Muscle of back (tissue), 11 donors: Measurements from ENCODE around the gene GMEB2. TPM values are rescaled to one million over a fixed set of nuclear protein-coding genes. Genes with fewer than 3 reads are reported as not detected.
A peak's percentile ranks its signal among the peaks of the same experiment; 100 is the strongest.
"Not testable (repeated sequence)": the region's sequence is repeated elsewhere in the genome, so short reads cannot be mapped to it uniquely, and the experiment has no call there.

Experiments
- DNase-seq, 3 donors: peaks; one replicate each; pipeline versions ENCODE4 v3.0.0 to v3.0.0-alpha.2; 2013
- polyA plus RNA-seq, 10 donors: library from polyadenylated mRNA; unstranded; fragments of 120-200 nt; gene quantifications; one replicate each; pipeline ENCODE4 v1.2.1, GENCODE V29; 2013; ENCODE audit not compliant: insufficient read length in 10 of 10

The GMEB2 gene
- polyA plus RNA-seq, 10 donors = 5.3 to 9.3 (median 7.3) TPM

DNA sequence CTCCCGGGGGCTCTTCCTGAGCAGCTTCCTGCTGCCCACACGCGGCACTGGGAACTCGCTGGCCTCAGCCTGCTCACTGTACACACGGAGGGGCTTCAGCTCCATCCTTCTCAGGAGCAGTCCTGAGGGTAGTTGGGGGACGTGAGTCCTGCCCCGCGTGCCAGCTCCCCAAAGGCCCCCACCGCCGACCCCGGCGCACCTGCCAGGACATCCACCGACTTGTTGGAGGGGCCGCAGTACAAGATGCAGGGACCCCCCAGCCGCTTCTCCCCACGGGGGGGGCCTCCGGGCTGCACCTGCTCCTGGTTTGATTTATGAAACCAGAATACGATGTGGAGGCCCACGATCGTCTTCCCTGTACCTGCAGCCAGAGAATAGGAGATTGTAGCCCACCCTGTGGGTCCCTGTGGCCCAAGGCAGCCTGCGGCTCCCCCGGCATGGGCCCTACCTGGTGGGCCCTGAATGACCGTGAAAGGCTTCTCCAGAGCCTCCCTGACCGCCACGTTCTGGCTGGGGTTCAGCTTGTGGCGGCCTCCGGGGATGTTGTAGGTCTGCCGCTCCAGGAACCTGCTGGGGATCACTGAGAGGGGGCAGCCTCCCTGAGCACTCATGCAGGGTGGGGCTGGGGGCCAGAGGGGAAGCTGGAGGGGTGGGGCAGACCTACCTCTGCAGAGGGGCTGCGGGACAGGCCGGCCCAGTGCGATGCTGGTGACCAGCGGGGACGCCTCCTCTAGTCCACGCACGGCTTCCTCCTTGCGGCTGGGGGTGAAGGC lies 65.1 kb downstream of the GMEB2 start:
- no peak for DNase-seq

DNA sequence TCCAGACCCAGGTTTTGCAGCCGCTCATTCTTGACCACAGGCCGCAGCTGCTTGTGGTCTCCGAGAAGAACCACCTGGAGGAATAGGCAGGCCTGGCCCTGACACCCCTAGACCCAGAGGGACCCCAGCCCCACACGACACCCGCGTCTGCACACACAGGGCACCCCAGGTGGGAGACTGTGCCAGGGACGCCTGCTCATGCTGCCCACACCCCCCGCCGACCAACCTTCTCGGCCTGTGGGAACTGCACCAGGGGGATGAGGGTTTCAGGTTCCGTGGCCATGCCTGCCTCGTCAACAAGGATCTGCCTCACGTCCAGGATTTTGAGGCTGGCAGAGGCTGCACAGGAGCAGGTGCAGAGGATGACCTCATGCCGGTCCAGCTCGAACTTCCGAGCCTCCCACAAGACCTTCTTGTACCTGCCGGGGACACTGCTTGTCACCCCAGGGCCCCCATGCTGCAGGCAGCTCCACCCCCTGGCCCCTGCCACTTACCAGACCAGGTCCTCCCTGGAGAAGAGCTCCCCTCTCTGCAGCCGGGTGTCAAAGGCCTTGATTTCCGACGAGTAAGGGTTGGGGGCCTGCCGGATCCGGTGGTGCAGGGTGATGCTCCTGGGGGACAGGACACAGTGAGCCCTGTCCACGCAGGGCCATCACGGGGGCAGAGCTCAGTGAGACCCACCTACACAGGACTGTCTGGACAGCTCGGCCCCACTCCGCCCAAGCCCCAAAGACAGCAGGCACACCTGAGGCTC lies 65.9 kb downstream of the GMEB2 start:
- DNase-seq = no peak

DNA sequence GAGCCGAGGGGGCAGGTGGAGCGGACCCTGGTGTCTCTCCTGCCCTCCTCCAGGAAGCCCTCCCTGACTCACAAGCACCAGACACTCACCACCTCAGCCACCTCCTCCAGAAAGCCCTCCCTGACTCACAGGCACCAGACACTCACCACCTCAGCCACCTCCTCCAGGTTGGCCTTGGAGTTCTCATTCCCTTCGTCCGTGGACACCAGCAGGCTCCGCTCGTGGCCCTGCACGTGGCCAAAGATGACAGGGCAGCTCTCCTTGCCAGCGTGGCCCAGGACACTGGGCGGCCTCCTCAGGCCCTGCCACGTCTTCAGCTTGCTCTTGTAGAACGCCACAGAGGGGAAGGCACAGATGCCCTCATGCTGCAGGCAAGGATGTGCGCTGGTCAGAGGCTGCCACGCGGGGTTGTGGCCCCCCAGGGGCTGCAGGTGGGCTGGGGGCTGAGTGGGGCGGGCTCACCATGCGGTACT lies 66.5 kb downstream of the GMEB2 start:
- DNase-seq = no peak

DNA sequence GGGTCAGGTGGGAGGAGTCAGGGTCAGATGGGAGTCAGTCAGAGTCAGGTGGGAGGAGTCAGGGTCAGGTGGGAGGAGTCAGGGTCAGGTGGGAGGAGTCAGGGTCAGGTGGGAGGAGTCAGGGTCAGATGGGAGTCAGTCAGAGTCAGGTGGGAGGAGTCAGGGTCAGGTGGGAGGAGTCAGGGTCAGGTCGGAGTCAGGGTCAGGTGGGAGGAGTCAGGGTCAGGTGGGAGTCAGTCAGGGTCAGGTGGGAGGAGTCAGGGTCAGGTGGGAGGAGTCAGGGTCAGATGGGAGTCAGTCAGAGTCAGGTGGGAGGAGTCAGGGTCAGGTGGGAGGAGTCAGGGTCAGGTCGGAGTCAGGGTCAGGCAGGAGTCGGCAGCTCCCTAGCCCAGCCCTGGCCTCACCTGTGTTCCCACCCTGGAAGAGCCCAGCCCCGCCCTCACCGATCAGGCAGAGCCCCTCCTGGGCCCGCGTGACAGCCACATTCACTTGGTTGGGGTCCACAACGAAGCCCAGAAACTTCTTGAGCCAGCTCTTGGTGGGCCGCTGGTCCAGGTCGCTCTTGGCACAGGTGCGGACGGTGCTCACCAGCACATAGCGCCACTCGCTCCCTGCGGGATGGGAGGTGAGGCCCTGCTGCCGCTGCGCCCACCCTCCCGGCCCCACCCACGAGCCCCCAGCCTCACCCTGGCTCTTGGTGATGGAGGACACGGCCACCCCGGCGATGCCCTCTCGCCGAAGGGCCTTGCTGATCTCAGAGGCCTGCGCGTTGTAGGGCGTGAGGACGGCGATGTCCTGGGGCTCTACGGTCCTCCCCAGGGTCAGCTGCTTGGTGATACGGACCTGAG lies 67.2 kb downstream of the GMEB2 start:
- DNase-seq = not testable (repeated sequence)

DNA sequence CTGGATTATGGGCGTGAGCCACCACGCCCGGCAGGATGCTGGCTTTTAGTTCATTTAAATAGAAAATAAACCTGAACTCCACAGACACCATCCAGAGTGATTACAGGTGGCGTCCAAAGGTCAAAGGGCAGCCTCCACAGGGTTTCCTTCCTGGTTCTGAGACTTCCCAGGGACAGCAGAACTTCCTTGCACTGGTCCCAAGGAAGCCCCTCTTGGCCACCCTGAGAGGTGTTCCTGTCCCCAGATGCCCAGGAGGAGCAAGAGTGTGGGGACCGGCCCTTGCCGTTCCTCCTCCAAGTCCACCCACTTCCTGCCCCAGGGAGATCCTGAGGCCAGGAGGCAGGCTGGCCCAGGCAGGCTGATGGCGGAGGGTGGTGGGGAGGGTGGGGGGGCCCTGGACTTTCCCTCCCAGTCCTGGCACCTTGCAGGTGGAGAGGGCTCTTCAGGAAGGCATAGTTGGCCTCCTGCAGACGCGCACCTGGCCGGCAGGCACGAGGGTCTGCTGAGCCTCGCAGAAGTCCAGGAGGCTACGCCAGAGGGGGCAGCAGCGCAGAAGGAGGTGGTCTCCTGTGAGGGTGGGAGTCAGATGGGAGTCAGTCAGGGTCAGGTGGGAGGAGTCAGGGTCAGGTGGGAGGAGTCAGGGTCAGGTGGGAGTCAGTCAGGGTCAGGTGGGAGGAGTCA lies 68.0 kb downstream of the GMEB2 start:
- no peak for DNase-seq

DNA sequence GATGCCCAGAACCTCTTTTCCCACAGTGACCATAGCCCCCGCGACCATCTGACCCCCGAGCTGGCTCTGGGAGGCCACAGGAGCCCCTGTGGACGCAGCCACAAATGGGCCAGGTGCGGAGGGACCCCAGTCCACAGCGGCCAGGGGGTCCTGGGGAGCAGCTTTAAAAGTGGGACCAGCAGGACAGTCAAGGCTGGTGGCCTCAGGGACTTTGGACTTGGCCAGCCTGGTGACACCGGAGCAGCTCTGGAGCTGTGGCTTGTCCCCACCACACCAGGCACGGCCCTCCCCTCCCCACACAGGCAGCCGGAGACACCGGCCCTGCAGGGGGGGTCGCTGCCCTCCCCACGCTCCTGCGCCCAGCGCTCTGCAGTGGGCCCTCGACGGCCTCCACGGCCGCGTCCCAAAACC lies 69.4 kb downstream of the GMEB2 start:
- no peak for DNase-seq

DNA sequence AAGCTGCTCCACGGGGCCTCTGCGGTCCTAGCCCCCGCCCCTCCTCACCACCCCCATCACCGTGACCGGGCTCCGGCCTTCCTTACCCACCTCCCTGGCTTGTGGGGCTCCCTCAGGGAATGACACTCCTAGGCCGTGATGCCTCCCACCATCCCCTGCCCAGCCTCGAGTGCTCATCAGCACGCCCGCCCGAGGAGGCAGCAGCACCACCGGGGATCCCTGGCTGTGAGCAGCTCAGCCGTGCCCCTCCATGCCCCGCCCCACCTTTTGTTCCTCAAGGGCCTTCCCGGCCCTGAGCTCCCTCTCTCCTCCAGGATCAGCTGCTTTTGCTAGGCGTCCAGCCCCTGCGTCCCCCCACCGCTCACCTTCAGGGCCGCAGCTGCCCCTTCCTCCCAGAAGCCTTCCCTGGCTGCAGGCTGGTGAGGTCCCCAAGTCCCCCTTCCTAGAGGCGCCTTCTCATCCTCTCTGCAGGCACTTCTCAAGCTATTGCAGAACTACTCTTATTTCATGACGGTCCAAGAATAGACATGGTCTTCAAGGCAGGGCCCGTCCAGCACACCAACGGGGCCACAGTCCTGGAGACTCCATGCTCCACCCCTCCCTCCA lies 69.9 kb downstream of the GMEB2 start:
- DNase-seq = no peak

DNA sequence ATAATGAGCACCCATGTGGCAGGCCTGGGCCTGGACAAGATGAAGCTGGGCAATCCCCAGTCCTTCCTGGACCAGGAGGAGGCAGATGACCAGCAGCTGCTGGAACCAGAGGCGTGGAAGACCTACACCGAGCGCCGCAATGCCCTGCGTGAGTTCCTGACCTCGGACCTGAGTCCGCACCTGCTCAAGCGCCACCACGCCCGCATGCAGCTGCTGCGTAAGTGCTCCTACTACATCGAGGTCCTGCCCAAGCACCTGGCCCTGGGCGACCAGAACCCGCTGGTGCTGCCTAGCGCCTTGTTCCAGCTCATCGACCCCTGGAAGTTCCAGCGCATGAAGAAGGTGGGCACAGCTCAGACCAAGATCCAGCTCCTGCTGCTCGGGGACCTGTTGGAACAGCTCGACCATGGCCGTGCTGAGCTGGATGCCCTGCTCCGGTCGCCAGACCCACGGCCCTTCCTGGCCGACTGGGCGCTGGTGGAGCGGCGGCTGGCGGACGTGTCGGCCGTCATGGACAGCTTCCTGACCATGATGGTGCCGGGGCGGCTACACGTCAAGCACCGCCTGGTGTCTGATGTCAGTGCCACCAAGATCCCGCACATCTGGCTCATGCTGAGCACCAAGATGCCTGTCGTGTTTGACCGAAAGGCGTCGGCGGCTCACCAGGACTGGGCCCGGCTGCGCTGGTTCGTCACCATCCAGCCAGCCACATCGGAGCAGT lies 71.1 kb downstream of the GMEB2 start:
- DNase-seq = no peak

DNA sequence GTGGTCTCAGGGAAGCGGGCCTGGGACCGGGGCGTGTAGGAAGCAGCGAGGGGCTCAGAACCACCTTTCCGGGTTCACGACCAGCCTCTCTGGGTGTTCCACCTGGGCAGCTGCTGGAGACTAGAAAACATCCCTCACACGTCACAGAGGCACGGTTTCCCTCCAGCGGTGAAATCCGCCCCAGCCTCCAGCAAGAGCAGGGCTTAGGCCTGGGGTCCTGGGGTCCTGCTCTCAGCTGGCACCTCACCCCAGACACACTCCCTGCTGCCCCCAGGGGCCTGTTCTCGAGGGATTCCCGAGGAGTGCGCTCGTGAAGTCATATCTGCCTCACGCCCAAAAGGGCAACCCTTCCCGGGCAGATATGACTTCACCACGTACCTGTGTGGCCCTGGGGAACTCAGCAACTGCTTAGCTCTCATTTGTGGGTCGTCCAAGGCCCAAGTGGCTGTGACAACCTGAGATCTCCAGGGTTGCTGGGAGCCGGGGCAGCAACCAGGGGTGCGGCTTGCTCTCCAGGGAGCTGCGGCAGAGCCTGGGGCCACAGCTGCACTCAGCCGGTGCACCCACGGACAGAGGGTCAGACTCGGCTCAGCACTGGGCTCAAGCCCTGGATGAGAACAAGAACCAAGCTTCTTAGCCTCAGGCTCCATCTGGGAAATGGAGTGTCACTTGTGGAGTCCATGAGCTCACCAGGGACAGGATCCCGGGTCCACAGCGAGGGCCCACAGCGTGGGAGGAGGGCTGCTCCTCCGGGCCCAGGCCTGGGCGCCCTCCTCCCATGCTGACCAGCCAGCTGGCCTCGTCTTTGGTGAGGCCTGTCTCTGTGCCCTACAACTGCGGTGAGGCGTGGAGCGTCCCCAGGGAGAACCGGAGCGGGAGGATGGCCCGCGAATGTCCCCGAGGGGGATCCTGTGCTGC lies 72.3 kb downstream of the GMEB2 start:
- no peak for DNase-seq

DNA sequence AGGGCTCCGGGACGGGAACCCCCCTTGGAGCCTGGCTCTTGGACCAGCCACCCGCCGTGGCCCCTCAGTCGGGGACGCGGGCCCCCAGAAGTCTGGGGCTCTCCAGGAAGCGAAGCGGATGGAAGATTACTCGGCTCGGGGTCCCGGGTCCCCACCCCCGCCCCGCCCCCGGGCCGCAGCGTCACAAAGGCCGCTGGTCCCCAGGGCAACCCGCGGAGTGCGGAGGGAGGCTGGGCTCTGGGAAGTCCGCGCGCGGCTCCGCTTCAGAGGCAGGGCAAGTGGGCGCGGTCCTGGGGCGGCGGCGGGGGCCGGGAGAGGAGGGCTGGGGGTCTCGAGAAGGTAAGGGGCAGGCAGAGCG lies 73.0 kb downstream of the GMEB2 start, which contains the start of gene FNDC11:
Gene FNDC11 (plus strand): TSS at position 227 of the 358 bp plus-strand sequence. CDS start 1,505 bp downstream, outside the sequence.
- DNase-seq = peak in 1 of 3 donors; percentile 57

DNA sequence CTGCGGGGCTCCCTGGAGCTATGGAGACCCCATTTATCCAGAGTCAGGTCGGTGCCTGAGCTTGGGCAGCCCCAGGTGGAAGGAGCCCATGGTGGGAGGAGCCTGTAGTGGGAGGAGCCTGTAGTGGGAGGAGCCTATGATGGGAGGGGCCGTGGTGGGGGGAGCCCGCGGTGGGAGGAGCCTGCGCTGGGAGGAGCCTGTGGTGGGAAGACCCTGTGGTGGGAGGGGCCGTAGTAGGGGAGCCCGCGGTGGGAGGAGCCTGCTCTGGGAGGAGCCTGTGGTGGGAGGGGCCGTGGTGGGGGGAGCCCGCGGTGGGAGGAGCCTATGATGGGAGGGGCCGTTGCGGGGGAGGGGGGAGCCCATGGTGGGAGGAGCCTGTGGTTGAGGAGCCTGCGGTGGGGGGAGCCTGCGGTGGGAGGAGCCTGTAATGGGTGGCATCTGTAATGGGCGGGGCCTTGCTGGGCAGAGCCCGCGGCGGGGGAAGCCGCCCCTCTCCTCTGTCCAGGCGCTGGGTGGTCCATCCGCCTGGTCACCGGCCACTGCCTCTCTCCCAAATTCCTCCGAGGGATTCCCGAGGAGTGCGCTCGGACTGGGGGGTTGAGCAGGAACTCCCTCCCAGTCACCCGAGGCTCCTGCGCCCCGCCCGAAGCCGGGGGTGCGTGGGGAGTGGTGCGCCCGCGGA lies 73.5 kb downstream of the GMEB2 start:
- DNase-seq = peak; percentile 46 to 70 (median 51)

DNA sequence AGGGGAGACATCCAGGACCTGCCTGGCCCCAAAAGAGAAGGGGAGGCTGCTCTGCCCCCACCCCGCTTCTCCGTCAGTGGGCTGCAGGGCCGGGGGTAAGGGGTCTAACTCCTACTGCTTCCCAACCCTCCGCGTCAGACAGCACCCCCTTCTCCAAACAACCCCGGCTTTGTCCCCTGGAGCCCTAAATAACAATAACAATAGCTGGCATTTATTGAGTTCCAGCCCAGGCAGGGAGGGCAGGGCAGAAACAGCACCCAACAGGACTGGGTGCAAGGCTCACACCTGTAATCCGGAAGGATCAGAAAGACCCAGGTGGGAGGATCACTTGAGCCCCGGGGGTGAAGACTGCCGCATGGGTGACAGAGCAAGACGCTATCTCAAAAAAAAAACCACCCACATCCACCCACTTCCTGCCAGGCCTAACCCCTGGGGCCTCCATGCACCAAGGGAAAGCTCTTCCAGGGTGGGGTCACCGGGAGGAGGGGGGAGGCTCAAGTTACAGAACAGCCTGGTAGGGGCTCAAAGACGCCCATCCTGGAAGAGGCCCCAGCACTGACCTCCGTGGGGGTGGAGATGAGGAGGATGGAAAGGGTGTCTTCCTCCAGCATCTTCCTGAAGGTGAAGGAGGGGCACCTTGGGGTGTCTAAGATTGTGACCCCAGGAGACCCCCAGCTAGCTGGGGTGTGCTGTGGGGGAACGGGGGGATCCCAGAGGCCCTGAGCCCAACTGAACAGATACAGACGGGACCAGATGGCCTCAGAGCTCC lies 74.2 kb downstream of the GMEB2 start:
- DNase-seq = no peak

DNA sequence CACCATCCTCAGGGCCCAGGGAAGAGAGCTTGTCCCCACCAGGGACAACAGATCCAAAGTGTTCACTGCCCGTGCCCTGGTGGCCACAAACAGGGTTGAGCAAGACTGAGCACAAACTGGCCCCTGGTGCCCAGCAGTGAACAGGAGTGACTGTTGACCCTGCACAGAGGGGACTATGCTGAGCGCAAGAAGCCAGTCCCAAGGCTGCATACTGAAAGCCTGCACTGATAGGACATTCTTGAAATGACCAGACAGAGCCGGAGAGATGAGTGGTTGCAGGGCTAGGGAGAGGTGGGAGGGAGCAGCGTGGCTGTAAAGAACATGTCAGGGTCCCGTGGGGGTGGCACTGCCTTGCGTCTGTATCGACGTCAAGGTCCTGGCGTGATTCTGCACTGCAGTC lies 75.8 kb downstream of the GMEB2 start:
- DNase-seq = no peak

DNA sequence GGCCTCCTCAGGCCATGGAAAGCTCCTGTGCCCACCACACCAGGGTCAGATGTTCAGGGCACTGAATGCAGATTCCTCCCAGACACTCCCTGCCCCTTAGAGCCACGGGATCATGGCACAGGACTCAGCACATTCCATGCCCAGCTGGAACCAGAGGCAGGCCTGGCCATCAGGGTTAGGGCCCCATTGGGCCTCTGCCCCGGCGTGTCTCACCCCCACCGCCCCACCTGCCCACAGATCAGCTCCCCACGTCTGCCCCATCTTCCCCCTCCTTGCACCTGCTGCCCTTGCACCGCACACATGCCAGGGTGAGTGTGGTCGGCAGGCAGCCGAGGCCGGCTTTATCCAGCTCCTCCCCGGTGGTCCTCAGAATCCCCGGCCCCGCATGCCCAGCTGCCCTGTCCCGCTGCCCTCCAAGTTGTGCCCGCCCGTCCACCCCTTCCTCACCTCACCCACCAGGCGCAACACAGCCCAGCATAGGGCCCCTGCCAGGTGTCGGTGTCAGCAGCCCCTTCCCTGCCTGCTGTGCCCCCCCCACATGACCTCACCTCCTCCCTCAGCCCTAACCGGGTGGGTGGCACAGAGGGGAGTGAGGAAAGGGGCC lies 77.1 kb downstream of the GMEB2 start:
- DNase-seq = no peak

DNA sequence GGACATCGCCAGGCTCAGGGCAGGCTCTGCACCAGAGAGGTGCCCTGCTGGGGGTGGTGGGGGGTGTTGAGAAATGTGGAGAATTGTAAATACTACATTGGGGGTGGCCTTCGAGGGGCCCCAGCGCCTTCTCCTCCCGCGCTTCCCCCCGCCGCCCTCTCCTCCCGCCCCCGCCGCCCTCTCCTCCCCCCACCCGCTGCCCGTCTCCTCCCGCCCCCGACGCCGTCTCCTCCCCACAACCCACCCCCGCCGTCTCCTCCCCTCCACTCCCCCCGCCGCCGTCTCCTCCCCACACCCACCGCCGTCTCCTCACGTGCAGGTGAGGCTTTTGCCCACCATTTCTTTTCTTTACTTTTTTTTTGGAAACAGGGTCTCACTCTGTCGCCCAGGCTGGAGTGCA lies 77.9 kb downstream of the GMEB2 start:
- DNase-seq = no peak

DNA sequence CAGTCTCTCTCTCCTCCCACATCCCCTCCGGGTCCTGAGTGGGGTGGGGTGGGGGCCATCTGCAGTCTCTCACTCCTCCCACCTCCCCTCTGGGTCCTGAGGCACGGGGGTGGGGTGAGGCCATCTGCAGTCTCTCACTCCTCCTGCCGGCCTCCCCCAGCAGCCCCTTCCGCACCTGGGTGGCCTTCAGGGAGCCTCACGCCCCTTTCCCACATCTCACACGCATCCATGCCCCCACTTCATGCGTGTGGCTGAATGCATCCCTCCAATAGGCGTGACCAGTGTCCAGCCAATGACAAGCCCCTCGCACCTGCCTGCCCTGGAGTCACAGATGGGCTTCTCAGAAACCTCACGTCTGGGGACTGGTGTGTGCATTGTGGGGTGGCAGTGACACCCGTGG lies 78.4 kb downstream of the GMEB2 start:
- no peak for DNase-seq

DNA sequence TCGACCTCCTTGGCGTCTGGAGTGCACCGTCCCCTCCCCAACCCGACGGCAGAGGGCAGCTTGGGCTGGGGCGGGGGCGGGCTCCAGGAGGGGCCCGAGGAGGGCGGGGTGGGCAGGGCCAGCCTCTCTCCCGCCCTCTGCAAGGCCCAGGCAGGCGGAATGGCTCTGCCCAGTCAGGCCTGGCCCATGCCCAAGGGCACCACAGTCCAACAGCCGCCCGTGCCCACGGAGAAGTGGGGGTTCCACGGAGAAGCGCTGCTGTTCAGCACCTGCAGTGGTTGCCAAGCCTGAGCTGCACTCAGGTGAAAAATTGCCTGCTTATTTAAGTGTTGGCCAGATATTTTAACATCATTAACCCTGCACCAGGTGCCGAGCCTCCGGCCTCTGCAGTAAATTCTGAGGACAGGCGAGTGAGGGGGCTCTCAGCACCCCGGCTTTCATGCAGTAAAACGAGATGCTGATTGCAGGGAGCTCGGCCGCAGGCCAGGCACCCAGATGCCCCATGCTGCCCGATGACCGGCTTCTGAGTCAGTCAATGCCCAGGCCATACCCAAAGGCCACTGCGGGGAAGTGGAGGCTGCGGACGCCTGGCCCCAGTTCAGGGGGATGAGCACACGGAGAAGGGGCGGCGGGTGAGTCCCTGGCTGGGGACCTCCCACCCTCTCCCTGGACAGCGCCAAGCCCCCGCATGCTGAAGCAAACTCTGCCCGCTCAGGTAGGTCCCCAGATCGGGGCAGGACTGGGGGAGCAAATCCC lies 79.0 kb downstream of the GMEB2 start, which contains the start of gene SRMS:
Gene SRMS (minus strand): TSS at position 25 of the 756 bp plus-strand sequence. CDS start 286 bp downstream, outside the sequence.
- no peak for DNase-seq
